Thyroid gland (tissue), 4 donors: Measurements from ENCODE around the gene SLCO3A1.

Experiments
- CTCF ChIP-seq, 6 experiments: fragments of 200-600 bp in 3 of 6; fragments of 450-650 bp in 3 of 6; sonication (generic) in 3 of 6; IDR thresholded peaks; one replicate each; pipeline ENCODE4 v1.5.1; 2016 to 2019; ENCODE audit warnings: antibody characterized with exemption in 6 of 6, mild to moderate bottlenecking in 2 of 6, inconsistent platforms in 1 of 6, moderate library complexity in 1 of 6
- POLR2A ChIP-seq, 2 donors: fragments of 450-650 bp; IDR thresholded peaks; one replicate each; pipeline ENCODE4 v1.6.1; 2017; ENCODE audit warnings: antibody characterized with exemption in 2 of 2, mild to moderate bottlenecking in 2 of 2, moderate library complexity in 1 of 2

- TF ChIP-seq CTCF (IDR thresholded peaks at IDR 0.05) (no peak), POLR2A (IDR thresholded peaks at IDR 0.05) (no peak)
These were observed 341.7 kb downstream of the SLCO3A1 start for GRCh38 chr15:92195241-92195640.
